Gastrocnemius medialis (tissue), 4 donors: ENCODE results near the gene SAMD4A. TPM values are rescaled to one million over a fixed set of nuclear protein-coding genes. Genes with fewer than 3 reads are reported as not detected.
A peak's percentile ranks its signal among the peaks of the same experiment; 100 is the strongest.

Experiments
- ATAC-seq, 2 donors: fragments of 150-250 bp; one replicate each; pipeline ENCODE4 v1.9.1; 2016
- DNase-seq, 2 donors: peaks; one replicate each; pipeline ENCODE4 v3.0.0-alpha.2; 2019
- H3K27ac ChIP-seq, 4 donors: fragments of 200-600 bp; sonication (generic); 1 replicate in 1 of 4; 2 replicates in 3 of 4; pipeline ENCODE4 v1.5.1; 2016 to 2018; ENCODE audit warnings: mild to moderate bottlenecking in 2 of 4, moderate library complexity in 1 of 4
- H3K27me3 ChIP-seq, 3 donors: fragments of 200-600 bp; sonication (generic) in 2 of 3; 1 replicate in 1 of 3; 2 replicates in 2 of 3; pipeline versions ENCODE4 v1.5.1 to v1.6.0; 2016 to 2019; ENCODE audit warnings: mild to moderate bottlenecking in 1 of 3, moderate library complexity in 1 of 3
- H3K36me3 ChIP-seq, 2 donors: fragments of 200-600 bp; sonication (generic) in 1 of 2; one replicate each; pipeline ENCODE4 v1.5.1; 2017 to 2018
- H3K4me1 ChIP-seq, 2 donors: fragments of 200-600 bp; sonication (generic) in 1 of 2; one replicate each; pipeline ENCODE4 v1.5.1; 2016 to 2017; ENCODE audit warnings: mild to moderate bottlenecking in 2 of 2
- H3K4me3 ChIP-seq, 4 donors: fragments of 200-600 bp; sonication (generic) in 3 of 4; 1 replicate in 1 of 4; 2 replicates in 3 of 4; pipeline ENCODE4 v1.5.1; 2016 to 2019; ENCODE audit warnings: mild to moderate bottlenecking in 2 of 4
- H3K9me3 ChIP-seq, 3 donors: fragments of 200-600 bp; sonication (generic) in 2 of 3; 1 replicate in 1 of 3; 2 replicates in 2 of 3; pipeline ENCODE4 v1.5.1; 2016 to 2019
- CTCF ChIP-seq, 5 experiments: fragments of 450-650 bp in 3 of 5; fragments of 200-600 bp in 2 of 5; sonication (generic) in 2 of 5; IDR thresholded peaks in 4 of 5; conservative IDR thresholded peaks in 1 of 5; 1 replicate in 4 of 5; 2 replicates in 1 of 5; pipeline ENCODE4 v1.5.1; 2016 to 2019; ENCODE audit warnings: antibody characterized with exemption in 5 of 5, mild to moderate bottlenecking in 3 of 5, moderate library complexity in 3 of 5
- POLR2A ChIP-seq, 2 donors: fragments of 450-650 bp; IDR thresholded peaks; one replicate each; pipeline ENCODE4 v1.6.1; 2017; ENCODE audit warnings: antibody characterized with exemption in 2 of 2, mild to moderate bottlenecking in 2 of 2, moderate library complexity in 2 of 2
- in situ Hi-C, 4 donors: fragments of 200-750 bp; cut with MboI; loops; one replicate each; pipeline versions ENCODE4 v1.15.0 to v1.8.0; 2017; ENCODE audit warnings: low sequenced_read_pairs in 4 of 4
- intact Hi-C: fragments of 100-400 bp; cut with DNase I; formaldehyde crosslinking; loops from one replicate; pipeline ENCODE4 v1.15.1; 2023; ENCODE audit warnings: low total_unique reads
- total RNA-seq, 4 donors: library from RNA; depleted of rRNA; stranded (reverse); fragments of >200 nt; gene quantifications; one replicate each; pipeline versions ENCODE4 v1.1.0 to v1.2.3, GENCODE V29; 2016

SAMD4A gene
- total RNA-seq, 4 donors from 2014 or later: 26.4 to 48.0 (median 42.2) TPM

GRCh38 chr14:54577977-54578376, 11.0 kb downstream of the SAMD4A start:
- H3K4me1 ChIP-seq: peaks cover 53 to 56% of the 10 kb centered on the region in 2 donors
- H3K4me3 ChIP-seq: no peak overlapping the region
- TF ChIP-seq CTCF (IDR thresholded peaks at IDR 0.05 in 4 of 5, conservative IDR thresholded peaks at IDR 0.05 in 1 of 5) (no peak), POLR2A (IDR thresholded peaks at IDR 0.05) (no peak)
- H3K9me3 ChIP-seq: no peaks in the 10 kb centered on the region
- no peaks in the 10 kb centered on the region for H3K27me3 ChIP-seq
- H3K27ac ChIP-seq: peak overlapping the region in 2 of 4 donors; percentile 43 to 51
- no peaks in the 10 kb centered on the region for H3K36me3 ChIP-seq
- in situ Hi-C loops (loop anchor here in 2 of 4 donors (5.0 to 10.0 kb wide), 2 partner anchors 107 to 114 kb away; no protein-coding TSS in a partner anchor), intact Hi-C loops (no loop called here)
- no peak for DNase-seq
- ATAC-seq: no peak

DNA sequence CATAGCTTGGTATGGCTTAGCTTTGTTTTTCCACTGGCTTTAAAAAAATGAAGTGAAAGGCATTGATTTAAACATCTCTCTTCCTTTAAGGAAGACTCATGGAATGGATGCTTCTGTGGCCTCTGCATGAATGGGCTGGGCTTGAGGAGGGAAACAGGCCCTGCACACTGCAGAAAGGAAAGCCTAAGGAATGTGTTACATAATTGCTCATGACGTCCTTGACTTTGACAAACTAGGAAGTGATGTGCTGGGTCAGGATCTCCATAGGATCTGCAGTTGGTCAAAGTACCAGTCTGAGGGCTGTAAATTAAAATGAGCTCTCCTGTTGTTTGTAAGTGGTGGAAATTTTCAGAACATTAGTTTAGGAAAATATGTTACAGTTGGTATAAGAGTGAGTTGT, 12.7 kb downstream of the SAMD4A start:
- Histone ChIP-seq H3K36me3 (no peaks in the 10 kb centered on the region), H3K27ac (peak overlapping the region in 1 of 4 donors; percentile 43), H3K9me3 (no peaks in the 10 kb centered on the region), H3K4me1 (peaks cover 48 to 57% of the 10 kb centered on the region in 2 donors), H3K4me3 (no peak overlapping the region), H3K27me3 (no peaks in the 10 kb centered on the region)
- intact Hi-C loops (no loop called here), in situ Hi-C loops (loop anchor here in 2 of 4 donors (5.0 to 10.0 kb wide), 2 partner anchors 105 to 113 kb away; no protein-coding TSS in a partner anchor)
- DNase-seq (no peak), ATAC-seq (no peak)
- TF ChIP-seq CTCF (IDR thresholded peaks at IDR 0.05 in 4 of 5, conservative IDR thresholded peaks at IDR 0.05 in 1 of 5) (no peak), POLR2A (IDR thresholded peaks at IDR 0.05) (no peak)

DNA sequence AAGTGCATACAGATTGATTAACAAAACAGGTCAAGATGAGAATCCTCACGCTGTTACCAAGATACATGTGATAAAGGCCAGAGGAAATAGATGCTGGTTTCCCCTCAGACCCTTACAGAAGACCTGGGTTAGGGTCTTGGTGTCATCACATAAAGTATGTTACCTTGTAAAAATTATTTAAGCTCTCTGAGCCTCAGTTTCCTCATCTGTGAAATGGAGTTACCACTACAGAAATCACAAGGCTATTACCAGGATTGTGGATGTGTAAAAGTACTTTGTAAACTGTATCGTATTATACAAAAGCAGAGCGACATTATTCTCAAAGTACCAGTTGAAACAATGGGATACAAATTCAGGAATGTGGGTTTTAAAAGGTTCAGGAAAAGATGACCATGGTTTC, 14.0 kb downstream of the SAMD4A start:
- intact Hi-C loops: no loop called here
- Histone ChIP-seq H3K27ac (peak overlapping the region in 1 of 4 donors; percentile 34), H3K4me1 (peaks cover 35 to 44% of the 10 kb centered on the region in 2 donors)

GRCh38 chr14:54582334-54582733, 15.4 kb downstream of the SAMD4A start:
- intact Hi-C loops (no loop called here), in situ Hi-C loops (no loop called here)
- Histone ChIP-seq H3K27me3 (no peaks in the 10 kb centered on the region), H3K4me1 (peaks cover 22 to 33% of the 10 kb centered on the region in 2 donors), H3K36me3 (peaks cover 0 to 8% of the 10 kb centered on the region in 2 donors), H3K27ac (peak overlapping the region in 2 of 4 donors; percentile 4 to 34), H3K4me3 (no peak overlapping the region), H3K9me3 (no peaks in the 10 kb centered on the region)
- DNase-seq (no peak), ATAC-seq (no peak)
- TF ChIP-seq CTCF (IDR thresholded peaks at IDR 0.05 in 4 of 5, conservative IDR thresholded peaks at IDR 0.05 in 1 of 5) (no peak), POLR2A (IDR thresholded peaks at IDR 0.05) (no peak)

More for the DNA sequence above, 14.0 kb downstream of the SAMD4A start:
- no peaks in the 10 kb centered on the region for H3K27me3 ChIP-seq
- no peaks in the 10 kb centered on the region for H3K9me3 ChIP-seq
- in situ Hi-C loops: no loop called here
- H3K4me3 ChIP-seq: no peak overlapping the region
- no peak for DNase-seq
- no peak for ATAC-seq
- TF ChIP-seq POLR2A (IDR thresholded peaks at IDR 0.05): no peak
- TF ChIP-seq CTCF (IDR thresholded peaks at IDR 0.05 in 4 of 5, conservative IDR thresholded peaks at IDR 0.05 in 1 of 5): no peak
- H3K36me3 ChIP-seq: peaks cover 0 to 8% of the 10 kb centered on the region in 2 donors

DNA sequence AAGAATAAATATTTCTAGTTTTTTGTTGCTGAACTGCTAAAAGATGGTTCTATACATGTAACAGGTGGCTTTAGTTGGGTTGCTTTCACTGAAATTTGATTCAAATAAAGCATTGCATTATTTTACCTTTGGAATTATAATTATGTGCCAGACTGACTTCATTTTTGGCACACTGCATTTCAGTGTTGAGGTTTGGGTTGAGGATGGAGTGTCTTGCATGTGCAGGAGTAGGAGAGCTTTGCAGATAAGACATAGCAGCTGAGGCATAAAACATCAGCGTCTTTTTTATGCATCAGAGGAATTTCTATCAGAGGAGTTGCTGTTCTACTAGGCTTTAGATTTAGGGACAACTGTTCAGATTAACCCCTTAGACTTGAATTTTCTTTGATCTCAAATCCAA, 17.2 kb downstream of the SAMD4A start:
- intact Hi-C loops: no loop called here
- Histone ChIP-seq H3K27me3 (no peaks in the 10 kb centered on the region), H3K4me1 (peaks cover 21 to 35% of the 10 kb centered on the region in 2 donors), H3K36me3 (peaks cover 0 to 8% of the 10 kb centered on the region in 2 donors), H3K9me3 (no peaks in the 10 kb centered on the region), H3K27ac (peak overlapping the region in 1 of 4 donors; percentile 3), H3K4me3 (no peak overlapping the region)
- DNase-seq: no peak
- TF ChIP-seq CTCF (IDR thresholded peaks at IDR 0.05 in 4 of 5, conservative IDR thresholded peaks at IDR 0.05 in 1 of 5): no peak
- TF ChIP-seq POLR2A (IDR thresholded peaks at IDR 0.05): no peak
- in situ Hi-C loops: no loop called here
- no peak for ATAC-seq
